Lower leg skin (tissue), 4 donors: Measurements from ENCODE around the gene CCNI2. TPM values are rescaled to one million over a fixed set of nuclear protein-coding genes. Genes with fewer than 3 reads are reported as not detected.

Experiments
- DNase-seq, 2 donors: peaks; one replicate each; pipeline ENCODE4 v3.0.0-alpha.2; 2019; ENCODE audit warnings: low spot score in 2 of 2
- H3K4me3 ChIP-seq: fragments of 200-600 bp; sonication (generic); 2 replicates; pipeline ENCODE4 v1.5.1; 2017; ENCODE audit warnings: mild to moderate bottlenecking, low read depth; ENCODE audit not compliant: poor library complexity, severe bottlenecking
- CTCF ChIP-seq, 3 donors: fragments of 450-650 bp; IDR thresholded peaks; one replicate each; pipeline ENCODE4 v1.5.1; 2016; ENCODE audit warnings: antibody characterized with exemption in 3 of 3, mild to moderate bottlenecking in 3 of 3, moderate library complexity in 2 of 3
- POLR2A ChIP-seq, 2 donors: fragments of 450-650 bp; IDR thresholded peaks; one replicate each; pipeline ENCODE4 v1.6.1; 2016 to 2017; ENCODE audit warnings: antibody characterized with exemption in 2 of 2, mild to moderate bottlenecking in 1 of 2, moderate library complexity in 1 of 2
- WGBS, 2 donors: methylation state at CpG; one replicate each; pipeline ENCODE4 v1.1.5; 2018; 5-methylcytosine and 5-hydroxymethylcytosine counted together
- intact Hi-C: fragments of 100-400 bp; cut with DNase I; formaldehyde crosslinking; loops from one replicate; pipeline ENCODE4 v1.15.0; 2023; ENCODE audit warnings: low total_unique reads
- total RNA-seq, 4 donors: library from RNA; depleted of rRNA; stranded (reverse); fragments of >200 nt; gene quantifications; one replicate each; pipeline ENCODE4 v1.1.0, GENCODE V29; 2016

Gene CCNI2
- total RNA-seq, 4 donors from 2014 or later: 0.49 to 0.74 TPM; not detected in 2

GRCh38 chr5:132785365-132785764, 38.1 kb downstream of the CCNI2 start:
- DNase-seq: peak in 1 of 2 donors; percentile 32
- no peak overlapping the region for H3K4me3 ChIP-seq
- TF ChIP-seq POLR2A (IDR thresholded peaks at IDR 0.05) (no peak), CTCF (IDR thresholded peaks at IDR 0.05) (no peak)
- WGBS, 2 donors: 76 to 79% methylated on average over 5 of the region's 5 CpGs
- intact Hi-C loops: no loop called here

GRCh38 chr5:132785864-132786263, 38.6 kb downstream of the CCNI2 start:
- DNase-seq: peak in 1 of 2 donors; percentile 45
- no peak for TF ChIP-seq POLR2A (IDR thresholded peaks at IDR 0.05)
- TF ChIP-seq CTCF (IDR thresholded peaks at IDR 0.05): no peak
- WGBS, 2 donors: 92 to 94% methylated on average over 4 of the region's 4 CpGs
- no peak overlapping the region for H3K4me3 ChIP-seq
- intact Hi-C loops: no loop called here

- no peak for TF ChIP-seq POLR2A (IDR thresholded peaks at IDR 0.05)
- TF ChIP-seq CTCF (IDR thresholded peaks at IDR 0.05): no peak
- no peak overlapping the region for H3K4me3 ChIP-seq
- peak in 1 of 2 donors; percentile 26 for DNase-seq
- 94 to 95% methylated on average over 1 of the region's 1 CpG for WGBS, 2 donors
- intact Hi-C loops: no loop called here
Observed at GRCh38 chr5:132787076-132787475, 39.9 kb downstream of the CCNI2 start.

GRCh38 chr5:132788508-132788907, 41.3 kb downstream of the CCNI2 start:
- H3K4me3 ChIP-seq: no peak overlapping the region
- WGBS, 2 donors: 96 to 100% methylated on average over 1 of the region's 1 CpG
- intact Hi-C loops: no loop called here
- DNase-seq: peak in 1 of 2 donors; percentile 45
- TF ChIP-seq POLR2A (IDR thresholded peaks at IDR 0.05) (no peak), CTCF (IDR thresholded peaks at IDR 0.05) (no peak)

- no peak overlapping the region for H3K4me3 ChIP-seq
- intact Hi-C loops: no loop called here
- TF ChIP-seq POLR2A (IDR thresholded peaks at IDR 0.05) (no peak), CTCF (IDR thresholded peaks at IDR 0.05) (no peak)
- DNase-seq: peak in 1 of 2 donors; percentile 45
- WGBS, 2 donors: 90 to 94% methylated on average over 8 of the region's 8 CpGs
Observed at GRCh38 chr5:132788990-132789886, 42.0 kb downstream of the CCNI2 start.
